ENCODE measurements around the gene GJD2.
A peak's percentile ranks its signal among the peaks of the same experiment; 100 is the strongest.

Gene GJD2

GRCh38 chr15:34754674-34755418 lies at the start of gene GJD2:
GJD2 (minus strand) TSS chr15:34754998; CDS start chr15:34754488, 510 bp downstream.
- ATAC-seq = peak in 1 of 2 donors; percentile 17

DNA sequence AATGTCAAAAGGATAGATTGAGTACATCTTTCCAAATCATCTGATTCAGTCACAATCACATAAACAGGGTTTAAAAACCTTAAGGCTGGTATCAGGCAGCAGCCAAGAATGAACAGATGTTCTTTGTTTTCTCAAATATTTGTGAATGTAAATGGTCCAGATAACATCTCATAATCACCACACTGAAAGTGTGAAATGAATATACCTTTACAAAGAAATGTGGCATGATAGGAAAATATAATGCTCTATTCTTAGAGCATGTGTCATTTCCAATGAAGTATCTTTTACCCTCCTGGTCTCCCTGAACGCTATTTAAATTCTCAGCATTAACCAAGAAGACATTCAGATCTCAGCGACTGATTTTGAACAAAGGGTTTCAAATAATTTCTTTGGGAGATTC lies 49.3 kb upstream of the GJD2 start:
- ATAC-seq = no peak

DNA sequence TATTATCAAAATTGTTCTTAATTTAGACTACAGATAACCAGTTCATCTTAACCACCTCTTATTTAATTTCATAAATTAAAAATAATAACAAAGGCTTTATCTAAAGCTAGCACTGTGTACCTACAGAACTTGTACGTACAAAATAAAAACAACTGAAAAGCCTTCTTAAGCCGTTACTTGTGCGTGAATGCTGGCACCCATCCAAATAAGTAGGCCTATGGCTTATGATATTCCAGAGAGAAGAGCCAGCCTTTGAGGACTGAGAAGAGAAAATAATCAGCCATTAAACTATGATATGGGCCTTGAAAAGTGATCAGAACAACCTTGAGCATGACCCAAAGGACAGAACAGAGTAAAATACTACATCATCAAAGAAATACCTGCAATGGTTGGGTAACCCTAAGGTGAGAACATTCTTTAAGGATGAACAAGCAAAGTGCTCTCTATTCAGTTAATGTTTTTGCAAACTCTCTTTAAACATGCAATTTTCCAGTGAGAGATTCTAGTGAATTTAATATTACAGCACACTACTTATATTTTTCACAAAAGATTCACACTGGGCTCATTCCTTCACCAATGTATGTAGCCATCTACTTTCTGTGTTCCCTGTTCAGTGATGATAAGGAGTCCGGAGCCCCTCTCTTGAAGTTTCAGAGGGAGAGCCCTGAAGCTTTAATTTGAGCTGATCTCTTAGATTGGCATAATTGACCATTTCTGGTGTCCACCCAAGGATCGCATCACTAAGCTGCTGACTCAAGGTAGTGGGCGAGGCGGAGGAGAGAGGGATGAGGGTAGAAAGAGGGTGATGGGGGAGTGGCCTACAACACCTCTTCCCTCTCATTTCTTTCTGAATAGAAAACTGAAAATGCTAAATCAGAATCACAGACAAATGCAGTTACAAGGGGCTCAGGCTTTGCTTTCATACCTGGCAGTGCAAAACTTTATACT lies 48.3 kb upstream of the GJD2 start:
- no peak for ATAC-seq

GRCh38 chr15:34802371-34802770 lies 47.6 kb upstream of the GJD2 start:
- no peak for ATAC-seq

DNA sequence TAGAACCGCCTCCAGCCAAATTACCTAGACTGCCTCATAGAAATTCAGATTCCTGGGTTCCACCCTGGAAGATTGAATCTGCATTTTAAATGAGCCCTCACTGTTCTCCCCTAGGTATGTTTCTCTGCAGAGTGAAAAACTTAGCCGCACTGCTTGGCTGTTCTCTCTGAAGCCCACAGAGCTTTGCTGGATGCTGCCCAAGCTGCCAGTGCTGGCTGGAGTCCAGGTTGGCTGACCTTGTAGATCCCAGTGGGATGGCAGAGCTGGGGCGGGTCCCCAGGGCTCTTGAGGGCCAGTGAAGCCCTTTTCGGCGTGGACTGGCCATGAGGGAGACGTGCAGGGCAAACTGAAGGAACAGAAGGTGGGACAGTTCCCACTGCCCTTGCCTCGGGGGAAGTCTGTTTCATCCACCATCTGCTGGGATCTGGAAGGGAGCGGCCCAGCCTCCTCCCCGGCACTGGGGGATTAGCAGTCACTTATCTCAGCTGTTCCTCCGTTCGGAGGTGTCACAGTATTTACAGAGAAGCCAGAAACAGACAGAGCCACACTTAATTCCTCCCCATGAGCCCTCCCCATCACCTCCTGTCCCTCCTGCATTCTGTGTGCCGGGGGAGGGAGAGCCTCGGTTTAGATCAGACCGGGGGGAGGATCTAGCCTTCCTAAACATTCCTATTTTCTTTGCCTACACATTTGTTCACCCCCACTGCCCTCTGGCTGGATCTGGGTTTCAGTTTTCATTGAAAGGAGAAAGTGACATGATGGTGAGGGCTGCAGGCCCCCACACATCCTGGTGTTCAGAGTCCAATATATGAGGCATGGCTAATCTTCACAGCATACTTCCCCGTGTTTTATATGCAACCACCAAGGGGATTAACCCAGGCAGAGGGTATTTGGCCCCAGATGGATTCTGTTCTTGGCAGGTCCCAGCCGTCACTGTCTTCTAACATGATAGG lies 44.6 kb upstream of the GJD2 start:
- ATAC-seq = no peak

DNA sequence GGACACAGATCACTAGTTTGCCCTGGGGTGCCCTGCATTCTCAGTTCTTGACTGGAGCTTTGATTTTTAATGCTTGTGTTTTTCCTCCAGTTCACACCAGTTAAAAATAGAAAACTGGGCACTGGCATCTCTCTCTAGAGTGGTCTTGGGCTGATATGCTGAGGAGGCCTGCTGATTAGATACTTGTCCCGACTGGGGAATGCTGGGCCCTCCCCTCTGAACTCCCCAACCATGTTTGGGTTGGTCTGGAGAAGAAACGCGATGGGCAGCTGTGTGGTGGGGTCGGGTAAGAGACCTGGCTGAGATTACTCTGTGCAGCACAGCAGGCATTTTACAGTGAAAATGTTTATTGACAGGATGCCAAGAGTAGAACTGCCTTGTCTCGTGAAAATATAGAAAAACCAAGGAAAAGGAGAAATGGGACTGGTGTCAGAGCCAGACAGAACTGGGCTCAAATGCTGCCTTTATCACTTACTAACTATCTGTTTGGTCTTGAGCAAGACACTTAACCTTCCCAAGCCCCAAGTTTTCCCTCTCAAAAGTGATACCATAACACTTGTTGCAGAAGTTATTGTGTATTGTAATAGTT lies 42.1 kb upstream of the GJD2 start:
- no peak for ATAC-seq

DNA sequence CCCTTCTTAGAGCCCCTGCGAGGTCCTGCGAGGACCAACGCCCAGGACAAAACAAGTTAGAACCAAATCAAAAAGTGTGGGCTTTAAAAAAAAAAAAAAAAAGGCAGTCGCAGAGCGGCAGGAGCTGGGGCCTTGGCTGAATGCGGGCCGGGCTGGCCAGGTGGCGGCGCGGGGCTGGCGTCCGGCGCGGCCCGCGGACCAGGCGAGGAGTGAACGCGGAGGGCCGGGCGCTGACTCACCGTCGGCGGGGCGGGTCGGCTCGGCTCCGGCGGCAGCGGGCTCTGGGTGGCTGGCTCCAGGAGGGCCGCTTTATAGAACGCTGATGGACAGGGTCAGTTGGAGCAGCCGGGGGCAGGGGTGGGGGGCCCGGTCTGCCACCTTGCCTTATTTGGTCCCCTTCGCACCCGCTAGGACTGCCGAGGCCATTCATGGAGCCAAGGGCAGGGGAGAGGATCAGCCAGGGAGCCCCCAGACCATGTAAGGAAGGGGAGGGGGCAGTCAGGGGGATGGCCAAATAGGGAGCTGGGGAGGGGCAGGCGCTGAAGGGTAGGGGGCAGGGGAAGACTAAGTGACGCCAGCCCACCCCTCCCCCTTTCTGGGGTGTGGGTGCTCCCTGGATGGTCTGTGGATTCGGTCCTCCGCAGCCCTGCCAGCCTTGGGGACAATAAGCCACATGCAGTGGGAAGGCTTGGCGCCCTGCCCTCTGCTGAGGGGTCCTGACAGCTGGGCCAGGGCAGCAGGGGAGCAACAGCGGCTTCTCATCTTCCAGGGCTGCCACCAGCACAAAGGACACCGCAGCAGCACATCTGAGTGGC lies 40.7 kb upstream of the GJD2 start, which contains the start of gene ACTC1:
Gene ACTC1 (minus strand): TSS at position 283 of the 815 bp plus-strand sequence. CDS start 741 bp downstream, outside the sequence.
- ATAC-seq = no peak

- no peak for ATAC-seq
Measured at GRCh38 chr15:34794590-34795206, 39.9 kb upstream of the GJD2 start.

GRCh38 chr15:34793901-34794300 lies 39.1 kb upstream of the GJD2 start:
- no peak for ATAC-seq

- no peak for ATAC-seq
Measured at GRCh38 chr15:34793071-34793470, 38.3 kb upstream of the GJD2 start.

- no peak for ATAC-seq
Measured at GRCh38 chr15:34791701-34792100, 36.9 kb upstream of the GJD2 start.

DNA sequence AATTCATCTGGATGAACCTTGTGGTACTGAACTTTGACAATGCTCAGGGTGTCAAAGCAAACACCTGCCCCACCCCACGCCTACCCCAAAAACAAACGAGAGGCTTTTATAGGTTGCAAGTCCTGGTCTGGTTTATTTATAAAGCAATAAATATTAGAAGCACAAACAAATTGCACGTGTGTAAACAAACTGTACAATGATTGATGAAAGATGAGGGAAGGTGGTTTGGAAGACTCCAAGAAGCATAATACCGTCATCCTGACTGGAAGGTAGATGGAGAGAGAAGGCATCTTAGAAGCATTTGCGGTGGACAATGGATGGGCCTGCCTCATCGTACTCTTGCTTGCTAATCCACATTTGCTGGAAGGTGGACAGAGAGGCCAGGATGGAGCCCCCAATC lies 35.3 kb upstream of the GJD2 start:
- no peak for ATAC-seq

DNA sequence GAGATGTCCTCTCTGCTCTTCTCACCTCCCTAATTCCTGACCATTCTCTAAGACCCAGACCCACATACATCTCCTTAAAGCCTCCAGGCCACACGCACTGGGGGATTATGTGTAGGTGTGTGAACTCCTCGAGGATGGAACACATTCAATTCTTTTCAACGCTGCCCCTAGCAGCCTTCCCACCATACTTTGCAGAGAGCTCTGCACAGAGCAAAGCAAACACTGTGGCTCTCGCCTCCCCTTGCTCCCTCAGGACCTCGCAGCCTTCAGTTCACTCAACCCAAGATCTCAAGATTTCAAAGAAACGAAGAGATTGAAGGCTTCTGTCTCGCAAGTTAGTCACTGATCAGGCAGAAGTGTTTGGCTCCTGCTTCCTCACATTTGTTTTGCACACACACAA lies 34.5 kb upstream of the GJD2 start:
- ATAC-seq = no peak

DNA sequence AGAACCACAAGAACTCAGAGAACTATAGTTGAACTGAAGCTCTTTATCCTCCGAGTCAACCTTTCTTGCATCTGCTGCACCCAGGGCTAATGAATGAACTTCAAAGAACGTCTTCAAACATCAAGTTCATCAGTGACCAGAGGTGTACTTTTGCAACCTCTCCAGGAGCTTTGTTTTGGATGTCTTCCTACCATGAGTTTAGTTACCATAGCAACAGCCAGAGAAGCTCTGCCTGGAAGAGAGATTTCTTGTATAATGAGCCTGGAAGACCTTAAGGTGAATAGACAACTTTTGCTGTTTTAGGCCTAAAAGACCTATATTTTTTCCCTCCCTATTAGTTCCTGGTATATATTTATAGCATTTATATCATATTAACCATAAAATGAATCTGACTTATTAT lies 31.4 kb upstream of the GJD2 start:
- no peak for ATAC-seq

- ATAC-seq = no peak
Measured at GRCh38 chr15:34783991-34784390, 29.2 kb upstream of the GJD2 start.

DNA sequence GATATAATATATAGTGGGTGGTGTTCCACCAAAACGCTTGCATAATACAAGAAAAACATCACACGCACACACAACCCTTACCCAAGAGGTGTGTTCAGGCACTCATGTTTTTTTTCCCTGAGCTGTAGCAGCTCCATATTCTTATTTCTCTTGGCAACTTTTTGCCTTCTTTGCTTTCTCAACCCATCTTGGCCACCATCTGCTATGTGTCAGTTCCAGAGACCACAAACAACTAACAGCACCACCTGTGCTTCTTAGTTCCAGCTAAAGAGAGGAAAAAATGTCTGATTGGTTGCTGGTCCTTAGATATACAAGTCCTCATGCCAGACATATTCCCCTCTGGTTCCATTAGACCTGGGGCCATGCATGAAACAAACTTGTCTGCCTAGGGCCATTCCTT lies 28.6 kb upstream of the GJD2 start:
- no peak for ATAC-seq

GRCh38 chr15:34782901-34783300 lies 28.1 kb upstream of the GJD2 start:
- ATAC-seq = no peak

DNA sequence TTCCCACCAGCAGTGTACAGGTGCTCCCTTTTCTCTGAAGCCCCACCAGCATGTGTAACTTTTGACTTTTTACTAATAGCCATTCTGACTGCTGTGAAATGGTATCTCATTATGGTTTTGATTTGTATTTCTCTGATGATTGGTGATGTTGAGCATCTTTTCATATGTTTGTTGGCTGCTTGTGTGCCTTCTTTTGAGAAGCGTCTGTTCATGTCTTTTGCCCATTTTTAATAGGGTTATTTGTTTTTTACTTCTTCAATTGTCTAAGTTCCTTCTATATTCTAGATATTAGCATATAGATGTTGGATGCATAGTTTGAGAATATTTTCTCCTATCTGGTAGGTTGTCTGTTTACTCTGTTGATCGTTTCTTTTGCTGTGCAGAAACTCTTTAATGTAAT lies 25.9 kb upstream of the GJD2 start:
- no peak for ATAC-seq

GRCh38 chr15:34776606-34777105 lies 21.9 kb upstream of the GJD2 start:
- no peak for ATAC-seq

- ATAC-seq = no peak
Measured at GRCh38 chr15:34773917-34774316, 19.1 kb upstream of the GJD2 start.

GRCh38 chr15:34773013-34773412 lies 18.2 kb upstream of the GJD2 start:
- no peak for ATAC-seq

Measured in activated CD4-positive, CD25-positive, alpha-beta regulatory T cell treated with anti-CD3 and anti-CD28 coated beads, Interleukin-2, amount 50 U/mL, for 24 hours (primary cell).